ENCODE measurements around the gene PAQR8.

The PAQR8 gene

DNA sequence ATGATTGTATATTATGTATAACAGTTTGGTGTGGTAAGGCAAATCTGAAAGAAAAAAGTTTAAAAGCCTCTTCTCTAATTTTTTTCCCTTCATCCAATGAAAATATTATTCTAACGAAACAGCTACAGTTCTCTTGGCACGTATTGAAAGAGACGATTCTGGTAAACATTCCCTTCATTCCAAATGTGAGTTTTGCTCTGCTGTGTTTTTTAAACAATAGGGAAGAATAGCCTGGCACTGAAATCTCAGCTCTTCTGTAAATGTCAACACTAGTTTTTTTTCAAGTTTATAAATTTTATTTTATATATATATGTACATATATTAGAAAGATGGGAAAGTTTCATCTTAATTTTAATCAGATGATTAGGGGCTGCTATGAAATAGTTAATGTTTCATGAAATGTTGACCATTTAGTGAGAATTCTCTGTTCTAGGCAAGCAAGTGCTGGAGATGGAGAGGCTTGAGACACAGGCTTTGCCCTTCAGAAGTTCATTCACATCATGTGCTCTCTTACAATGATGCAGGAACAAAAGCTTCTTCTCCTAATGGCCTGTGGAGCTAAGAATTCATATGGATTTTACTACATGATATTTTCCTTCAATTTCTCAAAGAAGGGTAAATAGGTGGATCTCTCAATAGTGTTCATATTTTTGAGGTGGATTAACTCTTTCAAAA, 4.1 kb downstream of the PAQR8 start:
- H3K9ac ChIP-seq (ENCODE audit: low read depth, low read length), result no peak overlapping the region
- H3K4me3 ChIP-seq (ENCODE audit: low read length), result no peak overlapping the region
- peaks cover 10% of the 10 kb centered on the region for H3K4me1 ChIP-seq (ENCODE audit: control insufficient read depth, insufficient read depth, low read length)
- H3K9me3 ChIP-seq (replicated peaks; ENCODE audit: low read length), result no peaks in the 10 kb centered on the region
- H3K36me3 ChIP-seq (ENCODE audit: insufficient read depth, low read length), result no peaks in the 10 kb centered on the region
- H3K4me2 ChIP-seq (ENCODE audit: low read length), result no peak overlapping the region
- H3K27me3 ChIP-seq (ENCODE audit: control insufficient read depth, insufficient read depth, low read length), result no peaks in the 10 kb centered on the region

DNA sequence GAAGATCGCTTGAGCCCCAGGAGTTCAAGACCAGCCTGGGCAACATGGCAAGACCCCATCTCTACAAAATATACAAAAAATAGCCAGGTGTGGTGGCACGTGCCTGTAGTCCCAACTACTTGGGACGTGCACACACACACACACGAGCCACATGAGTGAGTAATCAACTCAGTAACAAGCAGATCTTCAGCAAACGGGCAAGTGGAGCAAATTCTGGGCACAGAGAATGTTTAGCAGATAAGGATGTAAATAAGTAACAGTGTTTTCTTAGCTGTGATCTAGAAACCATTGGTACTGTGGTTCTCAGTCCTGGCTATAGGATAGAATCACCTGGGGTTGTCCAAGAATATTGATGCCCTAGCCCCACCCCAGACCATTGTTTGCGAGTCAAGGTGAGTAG, 6.1 kb downstream of the PAQR8 start:
- H3K27me3 ChIP-seq (ENCODE audit: control insufficient read depth, insufficient read depth, low read length), result no peaks in the 10 kb centered on the region
- no peak overlapping the region for H3K4me3 ChIP-seq (ENCODE audit: low read length)
- H3K4me2 ChIP-seq (ENCODE audit: low read length), result no peak overlapping the region
- H3K9ac ChIP-seq (ENCODE audit: low read depth, low read length), result no peak overlapping the region
- no peaks in the 10 kb centered on the region for H3K36me3 ChIP-seq (ENCODE audit: insufficient read depth, low read length)
- no peaks in the 10 kb centered on the region for H3K9me3 ChIP-seq (replicated peaks; ENCODE audit: low read length)
- H3K4me1 ChIP-seq (ENCODE audit: control insufficient read depth, insufficient read depth, low read length), result peaks cover 3% of the 10 kb centered on the region

DNA sequence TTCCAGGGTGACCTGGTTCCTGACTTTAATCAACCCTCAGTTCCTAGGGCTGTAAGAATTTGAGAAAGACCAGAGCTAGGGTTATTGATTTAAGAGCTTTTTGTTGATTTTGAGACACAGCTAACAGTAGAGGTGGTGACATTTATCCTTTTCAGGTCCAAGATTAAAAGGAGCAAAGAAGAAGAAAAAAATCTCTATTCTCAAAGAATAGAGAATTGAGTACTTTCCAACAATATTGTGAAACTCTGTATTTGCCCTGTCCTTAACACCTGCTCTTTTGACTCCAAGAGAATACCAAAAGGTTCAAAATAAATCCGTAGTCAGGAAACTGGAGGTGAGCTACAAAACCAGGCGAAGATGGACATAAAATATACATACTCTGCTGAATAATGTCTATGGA, 7.3 kb downstream of the PAQR8 start:
- no peaks in the 10 kb centered on the region for H3K9me3 ChIP-seq (replicated peaks; ENCODE audit: low read length)
- H3K27me3 ChIP-seq (ENCODE audit: control insufficient read depth, insufficient read depth, low read length), result no peaks in the 10 kb centered on the region
- no peak overlapping the region for H3K4me2 ChIP-seq (ENCODE audit: low read length)
- no peak overlapping the region for H3K9ac ChIP-seq (ENCODE audit: low read depth, low read length)
- no peak overlapping the region for H3K4me3 ChIP-seq (ENCODE audit: low read length)
- no peaks in the 10 kb centered on the region for H3K36me3 ChIP-seq (ENCODE audit: insufficient read depth, low read length)
- H3K4me1 ChIP-seq (ENCODE audit: control insufficient read depth, insufficient read depth, low read length), result no peaks in the 10 kb centered on the region

DNA sequence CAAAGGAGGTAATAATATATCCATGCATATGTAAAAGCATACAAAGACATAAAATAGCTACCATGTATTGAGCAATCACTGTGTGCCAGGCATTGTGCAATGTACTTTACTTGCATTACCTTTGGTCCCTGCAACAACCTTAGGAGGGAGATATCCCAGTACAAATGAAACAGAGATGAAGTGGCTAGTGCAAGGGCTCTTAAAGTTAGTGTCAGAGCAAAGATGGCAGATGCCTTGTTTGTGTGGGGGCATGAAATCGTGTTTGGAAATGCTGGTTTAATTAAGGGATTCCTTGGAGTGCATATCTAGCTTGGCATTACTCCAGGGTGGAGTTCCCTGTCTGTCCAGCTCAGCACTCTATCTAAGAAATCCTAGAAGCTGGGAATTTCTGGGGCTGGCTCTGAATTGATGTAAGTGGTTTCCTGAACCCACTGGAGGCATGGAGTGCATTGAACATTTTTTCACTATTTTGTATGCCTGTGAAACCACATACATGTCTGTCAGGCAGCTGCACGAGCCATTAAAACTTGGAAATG, 9.8 kb downstream of the PAQR8 start:
- Histone ChIP-seq H3K9me3 (replicated peaks; ENCODE audit: low read length) (no peaks in the 10 kb centered on the region), H3K4me3 (ENCODE audit: low read length) (no peak overlapping the region), H3K4me1 (ENCODE audit: control insufficient read depth, insufficient read depth, low read length) (no peaks in the 10 kb centered on the region), H3K36me3 (ENCODE audit: insufficient read depth, low read length) (no peaks in the 10 kb centered on the region), H3K4me2 (ENCODE audit: low read length) (no peak overlapping the region), H3K9ac (ENCODE audit: low read depth, low read length) (no peak overlapping the region), H3K27me3 (ENCODE audit: control insufficient read depth, insufficient read depth, low read length) (no peaks in the 10 kb centered on the region)

DNA sequence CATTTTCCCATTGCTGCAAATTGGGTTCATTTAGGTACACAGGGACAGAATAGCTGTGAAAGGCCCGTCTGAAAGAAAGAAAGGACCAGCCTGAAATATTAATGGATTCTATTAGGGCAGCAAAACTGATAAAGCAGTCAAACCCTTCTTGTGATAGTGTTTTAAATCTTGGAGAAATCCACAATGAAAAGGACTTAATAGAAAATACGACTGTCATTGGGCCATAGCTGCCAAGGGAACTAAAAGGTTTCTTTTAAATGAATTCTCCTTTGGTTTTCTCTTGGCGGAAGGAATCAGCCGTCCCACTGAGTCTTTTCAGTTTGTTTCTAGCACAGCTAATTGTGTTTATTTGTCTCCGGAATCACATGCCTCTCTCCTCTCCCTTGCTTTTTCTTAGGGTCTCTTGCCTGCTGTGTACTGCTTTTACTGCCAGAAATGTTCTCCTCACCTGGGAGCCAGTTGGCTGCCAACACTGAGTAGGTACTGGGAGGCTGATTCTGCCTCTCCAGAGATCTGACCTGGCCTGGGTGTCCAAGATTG, 11.3 kb downstream of the PAQR8 start:
- Histone ChIP-seq H3K4me1 (ENCODE audit: control insufficient read depth, insufficient read depth, low read length) (no peaks in the 10 kb centered on the region), H3K4me2 (ENCODE audit: low read length) (no peak overlapping the region), H3K9me3 (replicated peaks; ENCODE audit: low read length) (no peaks in the 10 kb centered on the region), H3K4me3 (ENCODE audit: low read length) (no peak overlapping the region), H3K36me3 (ENCODE audit: insufficient read depth, low read length) (no peaks in the 10 kb centered on the region), H3K9ac (ENCODE audit: low read depth, low read length) (no peak overlapping the region), H3K27me3 (ENCODE audit: control insufficient read depth, insufficient read depth, low read length) (no peaks in the 10 kb centered on the region)

DNA sequence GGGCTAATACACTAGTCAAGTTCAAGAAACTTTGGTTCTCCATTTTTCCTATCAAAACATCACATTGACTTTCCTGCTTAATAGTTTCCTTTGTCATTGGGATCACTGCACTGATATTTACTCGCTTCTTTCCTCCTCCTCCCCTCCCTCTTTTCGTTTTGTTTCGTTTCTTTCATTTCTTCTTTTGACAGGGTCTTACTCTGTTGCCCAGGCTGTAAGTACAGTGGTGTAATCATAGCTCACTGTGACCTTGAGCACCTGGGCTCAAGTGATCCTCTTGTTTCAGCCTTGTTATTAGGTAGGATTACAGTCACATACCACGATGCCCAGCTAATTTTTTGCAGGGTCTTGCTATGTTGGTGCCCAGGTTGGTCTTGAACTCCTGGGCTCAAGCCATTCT, 12.3 kb downstream of the PAQR8 start:
- H3K9ac ChIP-seq (ENCODE audit: low read depth, low read length), result no peak overlapping the region
- H3K27me3 ChIP-seq (ENCODE audit: control insufficient read depth, insufficient read depth, low read length), result no peaks in the 10 kb centered on the region
- no peak overlapping the region for H3K4me2 ChIP-seq (ENCODE audit: low read length)
- H3K9me3 ChIP-seq (replicated peaks; ENCODE audit: low read length), result no peaks in the 10 kb centered on the region
- no peak overlapping the region for H3K4me3 ChIP-seq (ENCODE audit: low read length)
- H3K36me3 ChIP-seq (ENCODE audit: insufficient read depth, low read length), result no peaks in the 10 kb centered on the region
- no peaks in the 10 kb centered on the region for H3K4me1 ChIP-seq (ENCODE audit: control insufficient read depth, insufficient read depth, low read length)

DNA sequence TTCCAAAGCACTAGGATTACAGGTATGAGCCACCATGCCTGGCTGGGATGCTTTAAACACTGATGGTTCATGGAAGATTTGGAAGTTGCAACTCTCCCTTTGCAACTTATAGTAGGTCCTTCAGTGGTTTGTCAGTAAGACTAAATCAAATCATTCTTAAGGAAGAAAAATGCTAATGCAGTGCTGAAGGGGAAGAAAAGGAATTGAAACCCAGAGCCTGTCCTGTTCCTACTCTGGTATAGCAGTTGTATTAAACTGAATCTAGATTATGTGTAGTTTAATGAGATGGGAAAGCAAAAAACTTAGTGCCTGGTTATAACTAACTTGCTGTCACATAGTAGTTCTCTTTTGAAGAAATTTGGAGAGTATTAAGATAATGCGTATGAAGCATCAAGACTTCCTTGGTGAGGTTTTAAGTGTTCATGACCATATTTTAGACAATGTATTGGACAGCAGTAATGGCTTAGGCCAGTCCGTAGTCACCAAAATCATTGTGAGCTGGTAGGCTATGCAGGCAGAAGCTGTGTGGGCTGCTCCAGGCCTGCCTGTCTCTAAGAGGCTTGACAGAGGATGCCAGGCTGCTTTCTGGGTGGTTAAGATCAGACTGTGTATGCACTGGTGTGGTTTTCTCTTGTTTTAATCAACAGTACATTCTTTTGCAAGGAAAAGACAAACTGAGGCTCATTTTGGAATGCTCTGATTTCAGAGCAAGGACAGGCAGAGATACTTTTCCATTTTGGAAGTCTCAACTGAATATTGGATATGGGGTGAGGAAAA, 14.0 kb downstream of the PAQR8 start:
- Histone ChIP-seq H3K9ac (ENCODE audit: low read depth, low read length) (no peak overlapping the region), H3K4me2 (ENCODE audit: low read length) (no peak overlapping the region), H3K4me3 (ENCODE audit: low read length) (no peak overlapping the region), H3K36me3 (ENCODE audit: insufficient read depth, low read length) (no peaks in the 10 kb centered on the region), H3K4me1 (ENCODE audit: control insufficient read depth, insufficient read depth, low read length) (no peaks in the 10 kb centered on the region), H3K9me3 (replicated peaks; ENCODE audit: low read length) (no peaks in the 10 kb centered on the region), H3K27me3 (ENCODE audit: control insufficient read depth, insufficient read depth, low read length) (no peaks in the 10 kb centered on the region)

DNA sequence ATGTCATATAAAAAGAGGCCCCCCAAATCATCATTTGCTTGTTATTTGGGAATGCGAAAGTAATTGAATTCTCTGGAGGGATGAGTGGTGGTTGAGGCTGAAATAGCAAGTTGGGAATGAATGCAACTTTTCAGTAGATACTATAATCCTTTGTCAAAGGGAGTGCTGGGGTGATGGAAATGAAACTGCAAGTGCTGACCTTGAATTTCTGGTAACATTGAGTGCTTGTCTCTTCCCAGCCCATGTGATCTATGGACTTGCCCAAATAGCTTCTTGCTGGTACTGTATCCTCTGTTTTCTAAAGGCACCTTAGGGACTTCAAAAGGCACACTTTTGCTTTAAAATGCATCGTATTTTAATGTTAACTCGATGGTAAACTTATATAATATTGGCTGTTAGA, 14.8 kb downstream of the PAQR8 start:
- Histone ChIP-seq H3K4me2 (ENCODE audit: low read length) (no peak overlapping the region), H3K4me1 (ENCODE audit: control insufficient read depth, insufficient read depth, low read length) (no peaks in the 10 kb centered on the region), H3K4me3 (ENCODE audit: low read length) (no peak overlapping the region), H3K36me3 (ENCODE audit: insufficient read depth, low read length) (no peaks in the 10 kb centered on the region), H3K9me3 (replicated peaks; ENCODE audit: low read length) (no peaks in the 10 kb centered on the region), H3K27me3 (ENCODE audit: control insufficient read depth, insufficient read depth, low read length) (no peaks in the 10 kb centered on the region), H3K9ac (ENCODE audit: low read depth, low read length) (no peak overlapping the region)

DNA sequence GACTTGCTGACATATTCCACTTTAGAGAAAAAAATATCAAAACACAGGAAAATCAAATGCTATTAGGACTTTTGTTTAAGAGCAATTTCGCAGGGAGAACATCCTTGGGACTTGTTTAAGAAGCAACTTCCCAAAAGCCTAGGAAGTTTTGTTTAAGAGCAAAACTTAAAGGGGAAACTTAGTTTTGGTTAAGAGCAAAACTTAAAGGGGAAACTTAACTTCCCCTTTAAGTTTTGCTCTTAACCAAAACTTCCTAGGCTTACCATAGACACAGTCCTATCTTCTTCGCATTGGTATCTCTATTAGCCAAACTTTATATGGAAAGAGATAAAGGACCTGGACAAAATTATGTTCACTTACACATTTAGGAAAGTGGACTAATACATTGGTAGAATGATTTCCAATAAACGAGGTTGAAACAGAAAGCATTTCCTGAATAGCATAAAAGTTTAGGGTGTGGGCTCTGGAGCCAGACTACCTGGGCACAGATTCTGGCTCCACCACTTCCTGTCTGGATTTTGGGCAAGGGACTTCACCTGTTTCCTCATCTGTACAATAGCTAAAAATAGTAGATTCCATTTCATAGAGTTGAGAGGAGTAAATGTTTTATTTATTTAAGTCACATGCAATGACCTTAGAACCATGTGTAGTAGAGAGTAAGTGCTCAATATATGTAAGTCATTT, 15.7 kb downstream of the PAQR8 start:
- no peak overlapping the region for H3K9ac ChIP-seq (ENCODE audit: low read depth, low read length)
- H3K4me1 ChIP-seq (ENCODE audit: control insufficient read depth, insufficient read depth, low read length), result no peaks in the 10 kb centered on the region
- H3K4me2 ChIP-seq (ENCODE audit: low read length), result no peak overlapping the region
- H3K9me3 ChIP-seq (replicated peaks; ENCODE audit: low read length), result no peaks in the 10 kb centered on the region
- H3K36me3 ChIP-seq (ENCODE audit: insufficient read depth, low read length), result no peaks in the 10 kb centered on the region
- H3K4me3 ChIP-seq (ENCODE audit: low read length), result no peak overlapping the region
- no peaks in the 10 kb centered on the region for H3K27me3 ChIP-seq (ENCODE audit: control insufficient read depth, insufficient read depth, low read length)

DNA sequence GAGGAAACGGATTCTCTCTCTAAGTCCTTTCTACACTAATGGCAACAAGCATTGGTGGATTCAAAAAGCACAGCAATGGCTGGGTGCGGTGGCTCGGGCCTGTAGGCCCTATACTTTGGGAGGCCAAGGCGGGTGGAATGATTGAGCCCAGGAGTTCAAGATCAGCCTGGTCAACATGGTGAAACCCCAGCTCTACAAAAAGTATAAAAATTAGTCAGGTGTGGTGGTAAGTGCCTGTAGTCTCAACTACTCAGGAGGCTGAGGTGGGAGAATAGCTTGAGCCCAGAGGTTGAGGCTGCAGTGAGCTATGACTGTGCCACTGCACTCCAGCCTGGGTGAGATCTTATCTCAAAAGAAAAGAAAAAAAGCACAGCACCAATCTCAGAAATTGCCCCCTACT, 19.3 kb downstream of the PAQR8 start:
- no peak overlapping the region for H3K4me2 ChIP-seq (ENCODE audit: low read length)
- H3K36me3 ChIP-seq (ENCODE audit: insufficient read depth, low read length), result no peaks in the 10 kb centered on the region
- H3K4me1 ChIP-seq (ENCODE audit: control insufficient read depth, insufficient read depth, low read length), result no peaks in the 10 kb centered on the region
- no peak overlapping the region for H3K9ac ChIP-seq (ENCODE audit: low read depth, low read length)
- no peaks in the 10 kb centered on the region for H3K27me3 ChIP-seq (ENCODE audit: control insufficient read depth, insufficient read depth, low read length)
- H3K4me3 ChIP-seq (ENCODE audit: low read length), result no peak overlapping the region
- H3K9me3 ChIP-seq (replicated peaks; ENCODE audit: low read length), result no peaks in the 10 kb centered on the region

DNA sequence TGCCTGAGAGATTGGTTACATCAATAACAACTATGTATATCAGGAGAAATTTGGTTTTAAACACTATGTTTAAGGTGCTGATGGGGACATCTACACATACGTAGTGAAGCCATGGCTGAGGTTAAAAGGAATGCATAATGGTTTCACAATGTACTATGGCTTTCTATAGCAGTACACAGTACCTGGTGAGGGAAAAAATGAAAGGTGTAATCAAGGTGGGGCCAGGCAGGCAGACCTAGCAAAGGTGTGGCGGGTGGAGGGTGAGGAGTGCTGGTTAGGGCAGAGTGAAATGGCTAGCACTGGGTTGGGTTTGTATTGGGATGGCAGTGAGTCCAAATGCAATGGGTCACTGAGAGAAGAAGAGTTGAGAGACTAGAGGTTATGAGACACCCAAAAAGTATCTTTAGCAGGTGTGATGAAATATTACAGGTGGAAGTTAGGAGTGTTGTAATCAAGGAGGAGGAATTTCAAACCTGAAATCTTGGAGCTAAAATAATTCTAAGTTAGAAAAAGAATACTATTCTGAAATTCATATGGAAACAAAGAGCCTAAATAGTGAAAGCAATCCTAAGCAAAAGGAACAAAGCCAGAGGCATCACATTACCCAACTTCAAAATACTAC, 22.3 kb downstream of the PAQR8 start:
- H3K4me3 ChIP-seq (ENCODE audit: low read length), result no peak overlapping the region
- no peaks in the 10 kb centered on the region for H3K9me3 ChIP-seq (replicated peaks; ENCODE audit: low read length)
- H3K4me1 ChIP-seq (ENCODE audit: control insufficient read depth, insufficient read depth, low read length), result peaks cover 1% of the 10 kb centered on the region
- no peak overlapping the region for H3K4me2 ChIP-seq (ENCODE audit: low read length)
- no peaks in the 10 kb centered on the region for H3K36me3 ChIP-seq (ENCODE audit: insufficient read depth, low read length)
- no peak overlapping the region for H3K9ac ChIP-seq (ENCODE audit: low read depth, low read length)
- no peaks in the 10 kb centered on the region for H3K27me3 ChIP-seq (ENCODE audit: control insufficient read depth, insufficient read depth, low read length)

Data from skeletal muscle satellite cell (primary cell).